Measurements from ENCODE around the gene PLCD3. TPM values are rescaled to one million over a fixed set of nuclear protein-coding genes. Genes with fewer than 3 reads are reported as not detected.

Gene PLCD3
- total and polyA plus RNA-seq, 10 of the 15 experiments (the other 5 are each of a cell fraction or from before 2014, with no cell fraction given) = 0.02 to 1.6 (median 0.44) TPM

GRCh38 chr17:45143767-45144198, 11.5 kb upstream of the PLCD3 start (continued):
- TF ChIP-seq ATF2 (IDR thresholded peaks at IDR 0.05; ENCODE audit: low read length) (no peak), HCFC1 (IDR thresholded peaks at IDR 0.05; ENCODE audit: low read length) (no peak), EED (IDR thresholded peaks at IDR 0.05; ENCODE audit: low read depth) (peak; percentile 30; the same call in 1 of the 2 replicates), E4F1 (IDR thresholded peaks at IDR 0.05; ENCODE audit: borderline replicate concordance, partially characterized antibody) (no peak), EGR1 (IDR thresholded peaks at IDR 0.05; ENCODE audit: borderline replicate concordance in 1 of 2, low read depth in 2 of 2, low read length in 2 of 2) (peak in 1 of 2 experiments; percentile 80; a peak in 2 of 3 replicates), NKRF (conservative IDR thresholded peaks at IDR 0.05) (no peak), MLLT1 (IDR thresholded peaks at IDR 0.05) (no peak), ZBTB11 (CRISPR knock-in tag; IDR thresholded peaks at IDR 0.05) (no peak), MAX (IDR thresholded peaks at IDR 0.05; ENCODE audit: low read depth, low read length) (no peak), GATAD2B (conservative IDR thresholded peaks at IDR 0.05; ENCODE audit: low read depth) (no peak), HDAC2 (IDR thresholded peaks at IDR 0.05) (no peak), KDM1A (IDR thresholded peaks at IDR 0.05; ENCODE audit: borderline replicate concordance) (no peak), CTCF (IDR thresholded peaks at IDR 0.05 in 2 of 3, conservative IDR thresholded peaks at IDR 0.05 in 1 of 3; ENCODE audit: control insufficient read depth in 2 of 3, extremely low read depth in 1 of 3, insufficient read depth in 1 of 3, low read depth in 3 of 3, low read length in 3 of 3) (no peak), NFIC (IDR thresholded peaks at IDR 0.05; ENCODE audit: low read depth, low read length) (no peak), ZNF622 (IDR thresholded peaks at IDR 0.05) (no peak)
